ENCODE results near the gene TMEM106C. TPM values are rescaled to one million over a fixed set of nuclear protein-coding genes. Genes with fewer than 3 reads are reported as not detected.

Gene TMEM106C
- total and polyA plus RNA-seq, 10 of the 15 experiments (the other 5 are each of a cell fraction or from before 2014, with no cell fraction given) = 90.2 to 280 (median 161) TPM

DNA sequence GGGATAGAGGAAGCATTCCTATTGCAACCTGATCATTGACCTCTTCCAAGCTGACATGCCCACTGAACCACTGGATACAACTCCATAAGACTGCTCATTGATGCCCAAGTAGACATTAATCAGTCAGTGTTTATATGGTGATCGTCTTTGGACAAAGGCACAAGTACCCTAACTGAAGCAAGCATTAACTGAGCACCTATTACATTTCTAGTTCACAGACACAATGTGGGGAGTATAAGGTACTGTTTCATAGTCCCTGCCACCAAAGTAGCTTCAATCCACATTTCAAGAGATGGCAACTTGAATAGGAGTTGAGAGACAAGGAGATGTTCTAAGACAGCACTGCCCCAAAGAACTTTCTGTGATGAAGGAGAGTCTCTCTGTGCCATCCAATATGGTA is 51.7 kb downstream of the TMEM106C start:
- BruUV-seq (replicated peaks) = no TSS peak
- CTCF ChIA-PET = no interaction called here
- 0% methylated on average over 1 of the region's 1 CpG for WGBS (ENCODE audit: insufficient coverage, insufficient replicate concordance, low lambda C conversion rate, missing lambda C conversion rate)
- FAIRE-seq (no peak), ATAC-seq (no peak), DNase-seq (ENCODE audit: low read depth, low spot score) (no peak)
- Histone ChIP-seq H2AFZ (ENCODE audit: control insufficient read depth, low read depth, low read length) (no peak overlapping the region), H3K9me3 (replicated peaks; ENCODE audit: control insufficient read depth, insufficient read depth, low read length) (no peaks in the 10 kb centered on the region), H3K4me2 (ENCODE audit: control insufficient read depth, insufficient read depth) (no peak overlapping the region), H3K4me1 (ENCODE audit: control insufficient read depth, insufficient read depth, low read length) (no peaks in the 10 kb centered on the region), H3K36me3 (ENCODE audit: control insufficient read depth in 2 of 2, insufficient read depth in 2 of 2, low read length in 1 of 2) (no peaks in the 10 kb centered on the region), H3K9ac (ENCODE audit: control insufficient read depth, insufficient read depth, low read length) (no peak overlapping the region), H3K79me2 (ENCODE audit: control insufficient read depth, insufficient read depth, low read length) (no peaks in the 10 kb centered on the region), H3K27me3 (replicated peaks in 1 of 2; ENCODE audit: control insufficient read depth in 2 of 2, insufficient read depth in 2 of 2, low read length in 1 of 2) (peaks cover 2 to 3% of the 10 kb centered on the region in 2 experiments; a peak in 2 of 4 replicates), H4K20me1 (ENCODE audit: control insufficient read depth, insufficient read depth) (no peaks in the 10 kb centered on the region), H3K4me3 (no peak overlapping the region), H3K27ac (ENCODE audit: control insufficient read depth, insufficient read depth) (no peak overlapping the region)
- in situ Hi-C loops (cut with MboI) (no loop called here), intact Hi-C loops (cut with micrococcal nuclease; ENCODE audit: unreplicated experiment) (no loop called here)
- SMC1A ChIA-PET (ENCODE audit: uncharacterized antibody, unreplicated experiment) = interaction anchor here (0.6 to 1.0 kb wide), 2 partner anchors 32 to 65 kb away, joined by 3 read pairs; no protein-coding TSS in a partner anchor
- RAD21 ChIA-PET (ENCODE audit: unreplicated experiment) = no interaction called here
- TF ChIP-seq TCF7 (IDR thresholded peaks at IDR 0.05; ENCODE audit: borderline replicate concordance) (no peak), FOXK2 (IDR thresholded peaks at IDR 0.05) (no peak), CREM (IDR thresholded peaks at IDR 0.05; ENCODE audit: low read depth) (no peak), GATAD2B (conservative IDR thresholded peaks at IDR 0.05; ENCODE audit: low read depth) (no peak), IKZF2 (IDR thresholded peaks at IDR 0.05) (no peak), KAT2A (conservative IDR thresholded peaks at IDR 0.05; ENCODE audit: control insufficient read depth, low read depth, low read length) (no peak), IKZF1 (conservative IDR thresholded peaks at IDR 0.05) (no peak)
- TF ChIP-seq, protein P1, sequence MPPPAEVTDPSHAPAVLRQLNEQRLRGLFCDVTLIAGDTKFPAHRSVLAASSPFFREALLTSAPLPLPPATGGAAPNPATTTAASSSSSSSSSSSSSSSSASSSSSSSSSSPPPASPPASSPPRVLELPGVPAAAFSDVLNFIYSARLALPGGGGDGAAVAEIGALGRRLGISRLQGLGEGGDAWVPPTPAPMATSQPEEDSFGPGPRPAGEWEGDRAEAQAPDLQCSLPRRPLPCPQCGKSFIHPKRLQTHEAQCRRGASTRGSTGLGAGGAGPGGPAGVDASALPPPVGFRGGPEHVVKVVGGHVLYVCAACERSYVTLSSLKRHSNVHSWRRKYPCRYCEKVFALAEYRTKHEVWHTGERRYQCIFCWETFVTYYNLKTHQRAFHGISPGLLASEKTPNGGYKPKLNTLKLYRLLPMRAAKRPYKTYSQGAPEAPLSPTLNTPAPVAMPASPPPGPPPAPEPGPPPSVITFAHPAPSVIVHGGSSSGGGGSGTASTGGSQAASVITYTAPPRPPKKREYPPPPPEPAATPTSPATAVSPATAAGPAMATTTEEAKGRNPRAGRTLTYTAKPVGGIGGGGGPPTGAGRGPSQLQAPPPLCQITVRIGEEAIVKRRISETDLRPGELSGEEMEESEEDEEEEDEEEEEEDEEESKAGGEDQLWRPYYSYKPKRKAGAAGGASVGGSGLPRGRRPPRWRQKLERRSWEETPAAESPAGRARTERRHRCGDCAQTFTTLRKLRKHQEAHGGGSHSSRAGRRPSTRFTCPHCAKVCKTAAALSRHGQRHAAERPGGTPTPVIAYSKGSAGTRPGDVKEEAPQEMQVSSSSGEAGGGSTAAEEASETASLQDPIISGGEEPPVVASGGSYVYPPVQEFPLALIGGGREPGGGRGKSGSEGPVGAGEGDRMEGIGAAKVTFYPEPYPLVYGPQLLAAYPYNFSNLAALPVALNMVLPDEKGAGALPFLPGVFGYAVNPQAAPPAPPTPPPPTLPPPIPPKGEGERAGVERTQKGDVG (CRISPR knock-in tag; IDR thresholded peaks at IDR 0.05) = no peak
- TF ChIP-seq, protein P2, sequence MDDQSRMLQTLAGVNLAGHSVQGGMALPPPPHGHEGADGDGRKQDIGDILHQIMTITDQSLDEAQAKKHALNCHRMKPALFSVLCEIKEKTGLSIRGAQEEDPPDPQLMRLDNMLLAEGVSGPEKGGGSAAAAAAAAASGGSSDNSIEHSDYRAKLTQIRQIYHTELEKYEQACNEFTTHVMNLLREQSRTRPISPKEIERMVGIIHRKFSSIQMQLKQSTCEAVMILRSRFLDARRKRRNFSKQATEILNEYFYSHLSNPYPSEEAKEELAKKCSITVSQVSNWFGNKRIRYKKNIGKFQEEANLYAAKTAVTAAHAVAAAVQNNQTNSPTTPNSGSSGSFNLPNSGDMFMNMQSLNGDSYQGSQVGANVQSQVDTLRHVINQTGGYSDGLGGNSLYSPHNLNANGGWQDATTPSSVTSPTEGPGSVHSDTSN (IDR thresholded peaks at IDR 0.05; ENCODE audit: insufficient replicate concordance, low read depth, low read length) = no peak
- POLR2A ChIA-PET = interaction anchor here (0.7 kb wide), 1 partner anchor 194 kb away, joined by 5 read pairs; no protein-coding TSS in a partner anchor

Data from GM12878 (cell line).